ENCODE measurements around the gene CALCA.

Gene CALCA

GRCh38 chr11:14949437-14950147 is 22.6 kb downstream of the CALCA start:
- H3K4me1 ChIP-seq (ENCODE audit: control insufficient read depth in 2 of 2, insufficient read depth in 1 of 2, low read depth in 1 of 2, low read length in 2 of 2), result no peaks in the 10 kb centered on the region
- H3K4me2 ChIP-seq (ENCODE audit: insufficient read depth, low read length, poor library complexity, severe bottlenecking), result no peak overlapping the region
- no peak overlapping the region for H3K27ac ChIP-seq (replicated peaks; ENCODE audit: low read length)
- no peak overlapping the region for H3K18ac ChIP-seq (ENCODE audit: low read length)
- no peak overlapping the region for H2AFZ ChIP-seq (ENCODE audit: low read length)
- H3K27me3 ChIP-seq (ENCODE audit: control insufficient read depth in 3 of 3, insufficient read depth in 3 of 3, low read depth in 1 of 3, low read length in 3 of 3), result no peaks in the 10 kb centered on the region
- H3K23ac ChIP-seq (ENCODE audit: low read depth, low read length, poor library complexity), result no peak overlapping the region
- WGBS, 2 donors (ENCODE audit: extremely low coverage in 2 of 2, insufficient read length in 2 of 2, insufficient replicate concordance in 1 of 2), result no CpG with 5 or more reads among the region's 4 CpGs
- no peak overlapping the region for H3K4ac ChIP-seq (ENCODE audit: low read length)
- H3K9ac ChIP-seq (ENCODE audit: low read depth, low read length, poor library complexity), result no peak overlapping the region
- no peaks in the 10 kb centered on the region for H3K9me3 ChIP-seq (replicated peaks in 1 of 2; ENCODE audit: control insufficient read depth in 2 of 2, insufficient read depth in 1 of 2, low read depth in 1 of 2, low read length in 2 of 2)
- DNase-seq (ENCODE audit: low spot score), result no peak
- H2BK15ac ChIP-seq (ENCODE audit: low read length), result no peak overlapping the region
- no peak overlapping the region for H3K4me3 ChIP-seq (ENCODE audit: low read length in 2 of 2)
- no peak overlapping the region for H3K14ac ChIP-seq (ENCODE audit: low read length)
- H2BK120ac ChIP-seq (ENCODE audit: low read depth, low read length), result no peak overlapping the region
- no peak overlapping the region for H2BK5ac ChIP-seq (ENCODE audit: low read length)
- H3K36me3 ChIP-seq (replicated peaks in 1 of 2; ENCODE audit: control insufficient read depth in 2 of 2, insufficient read depth in 2 of 2, low read length in 2 of 2), result no peaks in the 10 kb centered on the region
- no peak overlapping the region for H2BK12ac ChIP-seq (ENCODE audit: low read length)
- H4K8ac ChIP-seq (ENCODE audit: low read depth, low read length), result no peak overlapping the region
- H4K91ac ChIP-seq (ENCODE audit: low read depth, low read length, poor library complexity), result no peak overlapping the region
- no peaks in the 10 kb centered on the region for H3K79me1 ChIP-seq (ENCODE audit: low read depth, low read length)
- no peak overlapping the region for H2AK5ac ChIP-seq (ENCODE audit: low read depth, low read length)

GRCh38 chr11:14942745-14943144 is 29.4 kb downstream of the CALCA start:
- H3K4me1 ChIP-seq (ENCODE audit: control insufficient read depth in 2 of 2, insufficient read depth in 1 of 2, low read depth in 1 of 2, low read length in 2 of 2), result no peaks in the 10 kb centered on the region
- no peak overlapping the region for H3K9ac ChIP-seq (ENCODE audit: low read depth, low read length, poor library complexity)
- H4K91ac ChIP-seq (ENCODE audit: low read depth, low read length, poor library complexity), result no peak overlapping the region
- H3K27me3 ChIP-seq (ENCODE audit: control insufficient read depth in 3 of 3, insufficient read depth in 3 of 3, low read depth in 1 of 3, low read length in 3 of 3), result peaks cover 0 to 5% (median 0%) of the 10 kb centered on the region in 3 experiments
- H3K23ac ChIP-seq (ENCODE audit: low read depth, low read length, poor library complexity), result no peak overlapping the region
- no peak overlapping the region for H2AFZ ChIP-seq (ENCODE audit: low read length)
- no peak overlapping the region for H2BK5ac ChIP-seq (ENCODE audit: low read length)
- H3K4me2 ChIP-seq (ENCODE audit: insufficient read depth, low read length, poor library complexity, severe bottlenecking), result no peak overlapping the region
- H3K36me3 ChIP-seq (replicated peaks in 1 of 2; ENCODE audit: control insufficient read depth in 2 of 2, insufficient read depth in 2 of 2, low read length in 2 of 2), result no peaks in the 10 kb centered on the region
- no peak for DNase-seq (ENCODE audit: low spot score)
- no peak overlapping the region for H3K14ac ChIP-seq (ENCODE audit: low read length)
- H4K8ac ChIP-seq (ENCODE audit: low read depth, low read length), result no peak overlapping the region
- WGBS, 2 donors (ENCODE audit: extremely low coverage in 2 of 2, insufficient read length in 2 of 2, insufficient replicate concordance in 1 of 2), result no CpG with 5 or more reads among the region's 3 CpGs
- no peak overlapping the region for H2BK12ac ChIP-seq (ENCODE audit: low read length)
- H2BK120ac ChIP-seq (ENCODE audit: low read depth, low read length), result no peak overlapping the region
- no peak overlapping the region for H2AK5ac ChIP-seq (ENCODE audit: low read depth, low read length)
- H3K4ac ChIP-seq (ENCODE audit: low read length), result no peak overlapping the region
- no peak overlapping the region for H2BK15ac ChIP-seq (ENCODE audit: low read length)
- H3K27ac ChIP-seq (replicated peaks; ENCODE audit: low read length), result no peak overlapping the region
- no peaks in the 10 kb centered on the region for H3K79me1 ChIP-seq (ENCODE audit: low read depth, low read length)
- no peak overlapping the region for H3K4me3 ChIP-seq (ENCODE audit: low read length in 2 of 2)
- H3K18ac ChIP-seq (ENCODE audit: low read length), result no peak overlapping the region
- H3K9me3 ChIP-seq (replicated peaks in 1 of 2; ENCODE audit: control insufficient read depth in 2 of 2, insufficient read depth in 1 of 2, low read depth in 1 of 2, low read length in 2 of 2), result peaks cover 0 to 5% of the 10 kb centered on the region in 2 donors

- Histone ChIP-seq H2BK15ac (ENCODE audit: low read length) (no peak overlapping the region), H3K4me1 (ENCODE audit: control insufficient read depth in 2 of 2, insufficient read depth in 1 of 2, low read depth in 1 of 2, low read length in 2 of 2) (no peaks in the 10 kb centered on the region), H2BK5ac (ENCODE audit: low read length) (no peak overlapping the region), H2BK120ac (ENCODE audit: low read depth, low read length) (no peak overlapping the region), H2BK12ac (ENCODE audit: low read length) (no peak overlapping the region), H3K79me1 (ENCODE audit: low read depth, low read length) (no peaks in the 10 kb centered on the region), H4K8ac (ENCODE audit: low read depth, low read length) (no peak overlapping the region), H3K18ac (ENCODE audit: low read length) (no peak overlapping the region), H3K36me3 (replicated peaks in 1 of 2; ENCODE audit: control insufficient read depth in 2 of 2, insufficient read depth in 2 of 2, low read length in 2 of 2) (no peaks in the 10 kb centered on the region), H4K91ac (ENCODE audit: low read depth, low read length, poor library complexity) (no peak overlapping the region), H3K27ac (replicated peaks; ENCODE audit: low read length) (no peak overlapping the region), H3K27me3 (ENCODE audit: control insufficient read depth in 3 of 3, insufficient read depth in 3 of 3, low read depth in 1 of 3, low read length in 3 of 3) (peaks cover 0 to 5% (median 0%) of the 10 kb centered on the region in 3 experiments), H3K4ac (ENCODE audit: low read length) (no peak overlapping the region), H3K9ac (ENCODE audit: low read depth, low read length, poor library complexity) (no peak overlapping the region), H2AK5ac (ENCODE audit: low read depth, low read length) (no peak overlapping the region), H2AFZ (ENCODE audit: low read length) (no peak overlapping the region), H3K4me2 (ENCODE audit: insufficient read depth, low read length, poor library complexity, severe bottlenecking) (no peak overlapping the region), H3K23ac (ENCODE audit: low read depth, low read length, poor library complexity) (no peak overlapping the region), H3K4me3 (ENCODE audit: low read length in 2 of 2) (no peak overlapping the region), H3K9me3 (replicated peaks in 1 of 2; ENCODE audit: control insufficient read depth in 2 of 2, insufficient read depth in 1 of 2, low read depth in 1 of 2, low read length in 2 of 2) (peaks cover 0 to 5% of the 10 kb centered on the region in 2 donors), H3K14ac (ENCODE audit: low read length) (no peak overlapping the region)
- WGBS, 2 donors (ENCODE audit: extremely low coverage in 2 of 2, insufficient read length in 2 of 2, insufficient replicate concordance in 1 of 2), result no CpG with 5 or more reads among the region's 1 CpG
- no peak for DNase-seq (ENCODE audit: low spot score)
These were observed 33.2 kb downstream of the CALCA start for GRCh38 chr11:14938936-14939335.

GRCh38 chr11:14934641-14935351 is 37.4 kb downstream of the CALCA start:
- H3K27me3 ChIP-seq (ENCODE audit: control insufficient read depth in 3 of 3, insufficient read depth in 3 of 3, low read depth in 1 of 3, low read length in 3 of 3), result no peaks in the 10 kb centered on the region
- WGBS, 2 donors (ENCODE audit: extremely low coverage in 2 of 2, insufficient read length in 2 of 2, insufficient replicate concordance in 1 of 2), result no CpG with 5 or more reads among the region's 1 CpG
- DNase-seq (ENCODE audit: low spot score), result no peak

More at GRCh38 chr11:14934641-14935351, 37.4 kb downstream of the CALCA start:
- no peaks in the 10 kb centered on the region for H3K4me1 ChIP-seq (ENCODE audit: control insufficient read depth in 2 of 2, insufficient read depth in 1 of 2, low read depth in 1 of 2, low read length in 2 of 2)
- H4K8ac ChIP-seq (ENCODE audit: low read depth, low read length), result no peak overlapping the region
- no peak overlapping the region for H2BK5ac ChIP-seq (ENCODE audit: low read length)
- no peak overlapping the region for H4K91ac ChIP-seq (ENCODE audit: low read depth, low read length, poor library complexity)
- no peak overlapping the region for H3K9ac ChIP-seq (ENCODE audit: low read depth, low read length, poor library complexity)
- H3K9me3 ChIP-seq (replicated peaks in 1 of 2; ENCODE audit: control insufficient read depth in 2 of 2, insufficient read depth in 1 of 2, low read depth in 1 of 2, low read length in 2 of 2), result peaks cover 0 to 5% of the 10 kb centered on the region in 2 donors
- H3K4me3 ChIP-seq (ENCODE audit: low read length in 2 of 2), result no peak overlapping the region
- H2BK12ac ChIP-seq (ENCODE audit: low read length), result no peak overlapping the region
- no peak overlapping the region for H3K27ac ChIP-seq (replicated peaks; ENCODE audit: low read length)
- H2AK5ac ChIP-seq (ENCODE audit: low read depth, low read length), result no peak overlapping the region
- H3K79me1 ChIP-seq (ENCODE audit: low read depth, low read length), result no peaks in the 10 kb centered on the region
- H3K36me3 ChIP-seq (replicated peaks in 1 of 2; ENCODE audit: control insufficient read depth in 2 of 2, insufficient read depth in 2 of 2, low read length in 2 of 2), result no peaks in the 10 kb centered on the region
- H3K4me2 ChIP-seq (ENCODE audit: insufficient read depth, low read length, poor library complexity, severe bottlenecking), result no peak overlapping the region
- H2BK15ac ChIP-seq (ENCODE audit: low read length), result no peak overlapping the region
- H2BK120ac ChIP-seq (ENCODE audit: low read depth, low read length), result no peak overlapping the region
- H3K4ac ChIP-seq (ENCODE audit: low read length), result no peak overlapping the region
- H3K23ac ChIP-seq (ENCODE audit: low read depth, low read length, poor library complexity), result no peak overlapping the region
- no peak overlapping the region for H2AFZ ChIP-seq (ENCODE audit: low read length)
- H3K18ac ChIP-seq (ENCODE audit: low read length), result no peak overlapping the region
- no peak overlapping the region for H3K14ac ChIP-seq (ENCODE audit: low read length)
